Endothelial cell of umbilical vein (primary cell): Measurements from ENCODE around the gene TXNRD3. TPM values are rescaled to one million over a fixed set of nuclear protein-coding genes. Genes with fewer than 3 reads are reported as not detected.

Experiments used
- BruUV-seq: library from RNA; stranded (reverse); fragments of 400-500 nt; replicated peaks from 2 replicates; lab custom pipeline; 2021; lab: Mats Ljungman, UMichigan
- CTCF ChIA-PET: fragments of 300-600, 350-600 bp; sonication (Branson Sonifier 250); formaldehyde crosslinking; loops from one replicate; lab custom pipeline; 2021; ENCODE audit warnings: antibody characterized with exemption, inconsistent platforms; lab: Charles Lee
- POLR2A ChIA-PET: fragments of 300-600, 350-600 bp; sonication (Branson Sonifier 250); formaldehyde crosslinking; loops from one replicate; lab custom pipeline; 2021; ENCODE audit warnings: antibody characterized with exemption, inconsistent platforms; lab: Charles Lee
- DNase-seq: peaks from one replicate; pipeline ENCODE4 v3.0.0-alpha.2; 2011; ENCODE audit warnings: low read depth, low spot score
- FAIRE-seq: peaks from 2 replicates; lab custom pipeline; 2011; peaks lifted over from hg19 to GRCh38; lab: Jason Lieb, UNC
- H2AFZ ChIP-seq: 2 replicates; pipeline ENCODE4 v1.6.0; 2012; ENCODE audit warnings: low read depth, low read length, control low read depth, inconsistent platforms
- H3K27ac ChIP-seq: 2 replicates; pipeline ENCODE4 v1.5.1; 2011; ENCODE audit warnings: low read depth, mild to moderate bottlenecking, control low read depth, low read length, moderate library complexity; ENCODE audit not compliant: insufficient read depth
- H3K27me3 ChIP-seq, 2 experiments: 2 replicates each; pipeline versions ENCODE4 v1.6.0 to v1.6.1; 2011; ENCODE audit warnings: low read length in 2 of 2, mixed read lengths in 1 of 2; ENCODE audit not compliant: control insufficient read depth in 2 of 2, insufficient read depth in 2 of 2
- H3K36me3 ChIP-seq, 2 experiments: 2 replicates in 1 of 2; 3 replicates in 1 of 2; pipeline ENCODE4 v1.5.1; 2011; ENCODE audit warnings: low read length in 2 of 2, mild to moderate bottlenecking in 1 of 2, moderate library complexity in 1 of 2; ENCODE audit not compliant: control insufficient read depth in 2 of 2, insufficient read depth in 2 of 2; ENCODE audit errors: extremely low read depth in 1 of 2
- H3K4me1 ChIP-seq: 3 replicates; pipeline ENCODE4 v1.5.1; 2011; ENCODE audit warnings: mild to moderate bottlenecking, low read length; ENCODE audit not compliant: control insufficient read depth, insufficient read depth; ENCODE audit errors: extremely low read depth
- H3K4me2 ChIP-seq: 2 replicates; pipeline ENCODE4 v1.6.1; 2011; ENCODE audit warnings: low read length, control low read depth, mixed read lengths; ENCODE audit not compliant: insufficient read depth
- H3K4me3 ChIP-seq, 3 experiments: fragments of 200-600 bp in 1 of 3; sonication (generic), shearing (Covaris generic) in 1 of 3; replicated peaks in 1 of 3; 2 replicates each; pipeline ENCODE4 v1.5.1; 2011 to 2016; ENCODE audit warnings: control low read depth in 3 of 3, low read length in 3 of 3, mild to moderate bottlenecking in 2 of 3, inconsistent platforms in 1 of 3, low read depth in 1 of 3, moderate library complexity in 1 of 3; ENCODE audit not compliant: insufficient read depth in 1 of 3
- H3K79me2 ChIP-seq: 2 replicates; pipeline ENCODE4 v1.6.0; 2012; ENCODE audit warnings: low read length, inconsistent platforms; ENCODE audit not compliant: control insufficient read depth, insufficient read depth
- H3K9ac ChIP-seq: replicated peaks from 2 replicates; pipeline ENCODE3; 2011; ENCODE audit warnings: low read length, control low read depth; ENCODE audit not compliant: insufficient read depth; ENCODE audit errors: extremely low read depth
- H3K9me1 ChIP-seq: replicated peaks from 3 replicates; pipeline ENCODE4 v1.6.0; 2011; ENCODE audit warnings: mild to moderate bottlenecking, low read length; ENCODE audit not compliant: control insufficient read depth, insufficient read depth; ENCODE audit errors: extremely low read depth
- H3K9me3 ChIP-seq: replicated peaks from 2 replicates; pipeline ENCODE4 v1.5.1; 2012; ENCODE audit warnings: low read length, inconsistent platforms; ENCODE audit not compliant: control insufficient read depth, insufficient read depth
- H4K20me1 ChIP-seq: replicated peaks from 2 replicates; pipeline ENCODE3; 2011; ENCODE audit warnings: mild to moderate bottlenecking, low read length; ENCODE audit not compliant: control insufficient read depth, insufficient read depth; ENCODE audit errors: extremely low read depth
- CTCF ChIP-seq, 2 donors: IDR thresholded peaks; 1 replicate in 1 of 2; 2 replicates in 1 of 2; pipeline ENCODE4 v1.5.1; 2011; ENCODE audit warnings: low read length in 2 of 2, mild to moderate bottlenecking in 2 of 2, moderate library complexity in 2 of 2, control low read depth in 1 of 2, inconsistent platforms in 1 of 2, low read depth in 1 of 2; ENCODE audit not compliant: insufficient read depth in 1 of 2; ENCODE audit errors: extremely low read depth in 1 of 2
- EZH2 ChIP-seq: IDR thresholded peaks from 2 replicates; pipeline ENCODE4 v1.6.1; 2012; ENCODE audit warnings: borderline replicate concordance, low read depth, mild to moderate bottlenecking, moderate library complexity, low read length, inconsistent platforms; ENCODE audit not compliant: severe bottlenecking
- FOS ChIP-seq: IDR thresholded peaks from 2 replicates; pipeline ENCODE4 v1.6.1; 2011; ENCODE audit warnings: mild to moderate bottlenecking, low read length, moderate library complexity, borderline replicate concordance; ENCODE audit not compliant: insufficient read depth
- GATA2 ChIP-seq: IDR thresholded peaks from 2 replicates; pipeline ENCODE4 v1.7.0; 2011; ENCODE audit warnings: low read depth, mild to moderate bottlenecking, moderate library complexity, mixed read lengths, low read length; ENCODE audit not compliant: insufficient read length, insufficient read depth
- JUN ChIP-seq: IDR thresholded peaks from 2 replicates; pipeline ENCODE4 v1.6.1; 2011; ENCODE audit warnings: borderline replicate concordance, low read depth; ENCODE audit not compliant: insufficient read length, insufficient read depth
- MAX ChIP-seq: IDR thresholded peaks from 2 replicates; pipeline ENCODE4 v1.6.1; 2011; ENCODE audit not compliant: insufficient read depth, insufficient read length
- MYC ChIP-seq: IDR thresholded peaks from one replicate; pipeline ENCODE4 v1.6.1; 2011; ENCODE audit warnings: mild to moderate bottlenecking, low read depth, low read length
- POLR2A ChIP-seq: IDR thresholded peaks from 2 replicates; pipeline ENCODE4 v1.6.1; 2012; ENCODE audit warnings: low read depth, mild to moderate bottlenecking, control low read depth, low read length
- POLR2AphosphoS5 ChIP-seq: IDR thresholded peaks from 2 replicates; pipeline ENCODE4 v1.6.1; 2012; ENCODE audit warnings: low read depth, mild to moderate bottlenecking, control low read depth, low read length, moderate library complexity; ENCODE audit not compliant: insufficient read depth
- dilution Hi-C: fragments of 300-500 bp; cut with MboI; formaldehyde crosslinking; loops from one replicate; pipeline ENCODE4 v1.15.0; 2019; ENCODE audit warnings: low sequenced_read_pairs; ENCODE audit not compliant: extremely low pct_ligation_motif_present
- intact Hi-C: fragments of 100-400 bp; cut with micrococcal nuclease; formaldehyde crosslinking; loops from one replicate; pipeline ENCODE4 v1.10.0; 2022
- polyA plus RNA-seq, 4 experiments: library from polyadenylated mRNA; depleted of rRNA in 3 of 4; stranded (reverse) in 3 of 4; unstranded in 1 of 4; fragments of >200 nt; gene quantifications; 2 replicates each; pipeline versions ENCODE4 v1.2.1 to v1.2.3, GENCODE V29; 2011 to 2012; ENCODE audit warnings: missing spikeins in 1 of 4
- total RNA-seq: library from RNA; stranded (reverse); gene quantifications from 2 replicates; pipeline ENCODE4 v1.2.3, GENCODE V29; 2021

TXNRD3 gene
- total and polyA plus RNA-seq, 2 donors (not counting 3 experiments of a cell fraction or from before 2014, with no cell fraction given) = 2.6 to 7.1 TPM

GRCh38 chr3:126618760-126619159 lies 36.2 kb downstream of the TXNRD3 start:
- Histone ChIP-seq H3K9me1 (no peaks in the 10 kb centered on the region), H3K79me2 (no peaks in the 10 kb centered on the region), H3K9me3 (no peaks in the 10 kb centered on the region), H3K4me2 (no peak overlapping the region), H3K36me3 (no peaks in the 10 kb centered on the region), H4K20me1 (no peaks in the 10 kb centered on the region), H3K4me3 (no peak overlapping the region), H3K27me3 (no peaks in the 10 kb centered on the region), H2AFZ (no peak overlapping the region), H3K4me1 (peaks cover 16% of the 10 kb centered on the region), H3K9ac (no peak overlapping the region), H3K27ac (no peak overlapping the region)
- intact Hi-C loops = no loop called here
- POLR2A ChIA-PET = no interaction called here
- no peak for DNase-seq
- TF ChIP-seq CTCF (IDR thresholded peaks at IDR 0.05; ENCODE audit: extremely low read depth in 1 of 2, insufficient read depth in 1 of 2, low read depth in 1 of 2, low read length in 2 of 2) = no peak
- no peak for TF ChIP-seq JUN
- TF ChIP-seq MAX = no peak
- TF ChIP-seq EZH2 = no peak
- TF ChIP-seq POLR2AphosphoS5 = no peak
- no peak for TF ChIP-seq FOS
- TF ChIP-seq POLR2A = no peak
- TF ChIP-seq MYC = no peak
- TF ChIP-seq GATA2 = no peak
- BruUV-seq = no TSS peak
- dilution Hi-C loops = no loop called here
- FAIRE-seq = no peak
- CTCF ChIA-PET = no interaction called here
